Measurements from ENCODE around the gene PHACTR3.

The PHACTR3 gene

GRCh38 chr20:59705651-59706399 is 101.5 kb downstream of the PHACTR3 start:
- no peak for DNase-seq

DNA sequence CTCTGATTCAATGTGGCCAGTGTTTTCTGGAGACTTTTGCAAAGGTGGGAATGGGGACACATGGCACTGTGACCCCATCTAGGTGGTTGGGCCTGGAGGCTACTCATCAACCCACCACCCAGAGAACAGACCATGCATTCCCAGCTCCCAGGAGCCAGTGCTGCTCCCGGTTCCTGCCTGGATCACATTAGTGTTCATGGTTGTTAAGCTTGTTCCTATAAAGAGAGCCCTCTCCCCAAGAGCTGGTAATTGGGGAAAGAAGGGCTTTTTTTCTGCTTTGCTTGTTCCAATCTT is 102.0 kb downstream of the PHACTR3 start:
- no peak for DNase-seq

GRCh38 chr20:59708326-59708725 is 104.0 kb downstream of the PHACTR3 start:
- no peak for DNase-seq

DNA sequence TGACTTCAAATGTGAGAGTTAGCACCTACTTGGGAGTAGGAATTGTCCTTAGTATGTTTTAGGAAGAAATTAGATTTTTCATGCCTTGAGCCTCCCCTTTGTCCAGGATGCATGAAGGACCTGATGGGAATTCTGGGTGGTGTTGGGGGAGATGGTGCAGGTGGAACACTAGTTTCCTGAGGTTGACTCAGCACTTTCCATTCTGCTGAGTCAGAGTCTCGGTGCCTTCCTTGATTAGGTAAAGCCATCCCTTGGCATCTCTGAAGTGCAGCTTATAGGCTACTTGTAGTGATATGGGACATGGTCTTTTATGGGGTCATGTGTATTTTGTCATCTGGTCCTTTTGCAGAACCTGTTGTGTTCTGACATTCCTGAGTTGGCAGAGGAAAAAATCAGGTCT is 105.3 kb downstream of the PHACTR3 start:
- DNase-seq = no peak

DNA sequence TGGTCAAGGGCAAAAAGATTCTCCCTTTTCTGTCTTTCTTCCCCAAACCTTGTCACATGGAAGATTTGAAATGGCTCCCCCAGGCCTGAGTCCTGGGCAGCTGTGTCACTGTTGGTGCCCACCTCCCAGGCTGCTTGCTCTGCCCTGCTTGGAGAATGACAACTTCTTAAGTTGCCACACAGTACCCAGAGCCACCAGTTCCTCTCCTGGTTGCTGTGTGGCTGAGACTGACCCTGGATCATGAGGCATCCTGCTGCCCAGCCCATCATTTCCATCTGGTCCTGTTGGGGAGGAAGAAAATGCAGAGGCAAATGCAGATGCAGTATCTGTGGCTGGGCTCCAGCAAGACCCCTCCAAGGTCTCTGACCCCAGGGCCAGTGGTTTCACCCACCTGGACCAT is 113.7 kb downstream of the PHACTR3 start:
- no peak for DNase-seq

DNA sequence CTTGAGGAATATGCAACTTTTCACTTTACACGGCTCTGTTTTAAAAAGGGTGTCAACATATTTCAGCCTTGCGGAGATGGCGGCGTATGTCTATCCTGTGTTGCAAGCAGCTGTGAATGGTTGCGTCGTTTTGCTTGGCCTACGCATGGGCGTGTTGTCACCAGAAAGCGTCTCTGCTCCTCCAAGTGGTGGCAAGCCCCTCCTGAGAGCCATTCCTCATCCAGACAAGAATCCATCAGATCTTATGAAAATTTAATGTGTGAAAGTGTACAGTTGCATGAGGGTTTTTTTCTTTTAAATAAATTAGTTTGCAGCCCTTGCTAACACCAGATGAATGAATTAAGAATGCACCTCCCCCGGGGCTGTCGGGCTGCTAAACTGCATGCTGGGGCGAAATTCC is 114.4 kb downstream of the PHACTR3 start:
- no peak for DNase-seq

DNA sequence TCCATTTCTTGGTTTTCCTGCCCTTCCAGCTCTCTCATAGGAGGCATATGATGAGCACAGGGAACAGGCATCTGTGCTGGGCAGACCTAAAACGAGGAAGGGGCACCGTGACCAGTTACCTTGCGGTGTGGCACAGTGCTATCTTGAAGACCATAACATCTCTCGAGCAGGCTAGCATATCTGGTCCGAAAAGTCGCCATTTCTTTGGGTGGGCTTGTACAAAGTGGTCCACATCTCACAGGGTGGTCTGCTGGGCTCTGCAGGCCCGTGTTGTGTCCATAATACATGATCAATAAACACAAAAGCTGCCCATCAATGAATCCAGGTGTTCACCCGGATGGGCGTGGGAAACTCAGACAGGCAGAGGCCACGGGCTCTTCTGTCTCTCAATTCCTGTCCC is 115.7 kb downstream of the PHACTR3 start:
- no peak for DNase-seq

GRCh38 chr20:59721386-59721785 is 117.0 kb downstream of the PHACTR3 start:
- DNase-seq = no peak

DNA sequence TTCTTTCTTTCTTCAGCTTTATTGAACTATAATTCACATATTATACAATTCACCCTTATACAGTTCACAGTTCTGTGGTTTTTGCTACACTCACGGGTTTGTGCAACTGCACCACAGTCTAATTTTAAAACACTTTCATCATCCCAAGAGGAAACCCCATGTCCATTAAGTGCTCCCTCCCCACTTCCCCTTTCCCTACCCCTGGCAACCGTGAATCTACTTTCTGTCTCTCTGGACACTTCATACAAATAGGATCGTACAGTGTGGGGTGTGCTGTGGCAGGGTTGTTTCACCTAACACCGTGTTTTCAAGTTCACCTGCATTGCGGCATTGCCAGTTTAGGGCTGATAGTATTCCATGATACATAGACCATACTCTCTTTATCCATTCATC is 118.8 kb downstream of the PHACTR3 start:
- DNase-seq = no peak

DNA sequence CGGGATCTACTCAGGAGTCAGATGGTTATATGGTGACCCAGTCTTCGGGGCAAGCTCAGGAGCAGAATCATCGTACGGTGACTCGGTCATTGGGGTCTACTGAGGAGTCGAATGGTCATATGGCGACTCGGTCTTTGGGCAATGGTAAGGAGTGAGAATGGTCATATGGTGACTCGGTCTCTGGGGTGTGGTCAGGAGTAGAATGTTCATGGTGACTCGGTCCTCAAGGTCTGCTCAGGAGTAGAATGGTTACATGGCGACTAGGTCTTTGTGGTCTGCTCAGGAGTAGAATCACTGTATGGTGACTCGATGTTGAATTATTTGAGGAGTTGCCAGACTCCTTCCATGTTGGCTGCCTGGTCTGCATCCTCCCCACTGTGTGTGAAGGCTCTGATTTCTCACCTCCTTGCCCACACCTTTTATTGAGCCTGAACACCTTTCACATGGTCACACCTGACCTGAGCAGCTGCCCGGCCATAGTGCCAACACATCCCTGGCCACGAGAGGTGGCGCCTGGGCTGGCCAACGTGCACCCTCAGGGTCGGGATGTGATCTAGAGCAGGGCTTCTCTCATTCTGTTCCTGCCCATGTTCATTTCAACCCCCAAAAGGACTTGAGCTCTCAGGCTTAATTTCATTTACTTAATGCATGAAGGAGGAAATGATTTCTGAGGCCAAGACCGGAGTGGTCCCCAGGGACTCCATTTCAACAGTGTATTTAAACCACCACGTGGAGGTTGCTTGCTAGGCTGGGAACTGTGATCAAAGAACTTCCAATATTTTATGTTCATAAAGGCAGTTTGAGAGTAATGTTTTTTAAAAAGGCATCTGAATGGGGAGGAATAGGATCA is 119.5 kb downstream of the PHACTR3 start:
- DNase-seq = no peak

- DNase-seq = no peak
Measured at GRCh38 chr20:59724457-59725366, 120.4 kb downstream of the PHACTR3 start.

GRCh38 chr20:59725476-59726280 is 121.3 kb downstream of the PHACTR3 start:
- DNase-seq = no peak

DNA sequence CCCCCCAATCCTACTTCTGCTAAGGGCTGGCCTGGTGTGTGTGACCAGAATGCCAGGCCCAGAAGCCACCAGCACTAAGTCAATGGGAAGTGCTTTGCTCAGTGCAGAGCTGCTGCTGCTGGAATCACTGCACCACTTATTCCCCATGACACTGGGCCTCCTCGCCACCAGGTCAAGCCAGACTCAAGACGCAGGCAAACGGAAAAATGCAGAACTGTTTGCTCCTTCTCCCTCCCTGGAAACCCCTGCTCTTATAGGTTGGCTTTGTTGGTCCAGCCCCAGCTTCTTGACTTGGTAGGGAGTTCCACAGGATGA is 121.9 kb downstream of the PHACTR3 start:
- no peak for DNase-seq

DNA sequence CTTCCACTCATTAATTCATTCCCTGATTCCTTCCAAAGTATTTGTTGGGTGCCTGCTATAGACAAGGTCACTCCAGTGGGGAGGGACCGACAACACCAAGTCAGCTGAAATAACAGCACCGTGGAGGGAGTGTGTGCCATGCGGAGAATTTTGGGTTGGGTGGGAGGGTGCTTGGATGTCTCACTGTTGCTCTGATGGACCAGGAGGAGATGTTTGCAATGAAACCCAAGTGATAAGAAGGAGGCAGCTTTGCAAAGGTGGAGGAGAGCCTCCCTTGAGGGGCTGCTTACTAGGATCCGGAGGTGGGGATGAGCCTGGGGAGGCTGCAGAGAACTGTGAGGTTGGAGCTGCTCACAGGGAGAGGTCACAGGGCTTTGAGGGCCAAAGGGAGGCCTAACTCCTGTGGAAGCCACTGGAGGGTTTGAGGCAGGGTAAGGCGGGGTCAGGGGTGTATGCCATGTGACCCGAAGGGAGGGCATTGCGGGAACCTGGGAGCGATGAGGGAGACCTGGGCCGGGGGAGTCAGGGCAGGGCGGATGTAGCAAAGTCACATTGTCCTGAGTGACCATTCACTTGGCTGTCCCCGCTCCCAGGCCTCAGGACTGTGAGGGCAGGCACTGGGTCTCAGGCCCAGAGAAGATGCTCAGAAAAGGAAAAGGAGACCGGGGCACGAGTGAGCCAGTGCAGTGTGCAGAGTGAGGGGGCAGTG is 124.5 kb downstream of the PHACTR3 start:
- no peak for DNase-seq

DNA sequence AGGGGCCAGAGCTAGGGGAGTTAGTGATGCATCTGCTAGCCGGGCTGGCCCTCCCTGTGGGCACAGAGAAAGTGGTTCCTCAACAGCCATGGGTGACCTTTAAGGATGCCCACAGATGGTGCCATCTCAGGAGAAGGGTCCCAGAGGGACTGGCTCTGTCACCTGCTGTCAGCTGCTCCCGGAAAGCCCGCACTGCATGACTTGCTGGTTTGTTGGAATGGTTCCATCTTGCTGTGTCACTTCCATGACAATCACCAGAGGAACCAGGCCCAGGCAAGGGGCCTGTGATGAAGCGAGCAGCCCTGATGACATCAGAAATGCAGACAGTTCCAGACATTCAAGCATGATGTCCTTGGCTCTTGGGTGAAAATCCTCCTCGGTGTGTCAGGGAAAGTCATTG is 125.2 kb downstream of the PHACTR3 start:
- no peak for DNase-seq

- DNase-seq = no peak
Measured at GRCh38 chr20:59730722-59731121, 126.4 kb downstream of the PHACTR3 start.

GRCh38 chr20:59731376-59731775 is 127.0 kb downstream of the PHACTR3 start:
- DNase-seq = no peak

GRCh38 chr20:59733351-59733750 is 129.0 kb downstream of the PHACTR3 start:
- DNase-seq = no peak

- DNase-seq = no peak
Measured at GRCh38 chr20:59735486-59735885, 131.1 kb downstream of the PHACTR3 start.

DNA sequence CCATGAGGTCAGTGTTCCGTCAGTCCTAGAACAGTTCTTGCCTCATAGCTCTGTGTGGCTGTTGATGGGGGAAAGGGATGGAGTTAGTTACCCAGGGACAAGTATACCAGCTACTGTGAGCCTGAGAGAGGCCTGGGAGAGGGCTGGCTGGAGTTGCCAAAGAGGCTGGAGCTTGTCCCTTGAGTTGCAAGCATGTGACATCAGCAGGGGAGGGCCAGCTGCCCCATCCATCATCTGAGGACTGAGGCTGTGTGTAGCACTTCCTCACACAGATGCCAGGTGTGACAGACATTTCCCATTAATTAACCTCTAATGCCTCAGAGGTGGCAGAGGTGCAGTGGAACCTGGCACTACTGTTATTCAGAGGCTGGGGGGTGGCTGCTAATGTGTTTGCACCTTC is 131.6 kb downstream of the PHACTR3 start:
- DNase-seq = no peak

DNA sequence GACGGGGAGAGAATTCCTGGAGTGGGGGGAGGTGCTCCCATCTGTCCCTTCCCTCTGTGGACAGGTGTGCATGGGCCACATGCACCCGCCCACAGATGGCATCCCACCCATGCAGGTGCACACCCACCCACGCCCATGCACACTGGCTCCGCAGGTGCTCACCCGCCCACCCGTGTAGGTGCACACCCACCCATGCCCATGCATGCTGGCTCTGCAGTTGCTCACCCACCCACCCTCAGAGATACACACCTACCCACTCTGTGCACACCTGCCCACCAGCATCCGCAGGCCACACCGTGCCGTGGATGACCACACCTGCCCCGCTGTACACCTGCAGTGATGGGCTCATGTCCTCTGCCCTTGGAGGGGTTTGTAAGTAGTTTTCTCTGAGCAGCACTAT is 132.0 kb downstream of the PHACTR3 start:
- no peak for DNase-seq

DNA sequence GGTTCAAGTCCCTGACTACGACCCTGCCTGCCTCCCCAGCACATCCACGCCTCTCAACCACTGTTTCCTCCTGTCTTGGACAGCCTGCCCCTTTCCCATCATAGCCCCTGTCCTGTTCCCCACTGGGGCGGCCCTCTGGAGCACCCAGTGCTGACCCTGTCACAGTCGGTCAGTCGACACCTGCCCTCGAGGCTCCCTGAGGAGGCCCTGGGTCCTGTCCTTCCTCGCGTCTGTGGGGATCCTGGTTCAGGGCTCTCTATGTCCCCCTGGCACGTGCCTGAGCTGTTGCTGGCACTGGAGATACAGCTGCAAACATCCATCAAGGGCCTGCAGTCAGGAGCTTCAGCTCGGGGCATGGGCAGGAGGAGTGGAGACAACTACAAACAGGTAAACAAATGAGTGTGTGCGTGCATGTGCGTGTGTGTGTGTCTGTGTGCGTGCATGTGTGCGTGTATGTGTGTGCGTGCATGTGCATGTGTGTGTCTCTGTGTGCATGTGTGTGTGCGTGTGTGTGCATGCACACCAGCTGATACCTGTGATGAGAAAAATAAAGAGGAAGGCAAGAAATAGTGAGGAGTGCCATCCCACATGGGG is 132.8 kb downstream of the PHACTR3 start:
- no peak for DNase-seq

All from T1000 (cell line).